ENCODE data around the gene ADAMTS15.

- TF ChIP-seq EZH2 (IDR thresholded peaks at IDR 0.05; ENCODE audit: low read length, missing control alignments), result no peak
- TF ChIP-seq, protein P1, sequence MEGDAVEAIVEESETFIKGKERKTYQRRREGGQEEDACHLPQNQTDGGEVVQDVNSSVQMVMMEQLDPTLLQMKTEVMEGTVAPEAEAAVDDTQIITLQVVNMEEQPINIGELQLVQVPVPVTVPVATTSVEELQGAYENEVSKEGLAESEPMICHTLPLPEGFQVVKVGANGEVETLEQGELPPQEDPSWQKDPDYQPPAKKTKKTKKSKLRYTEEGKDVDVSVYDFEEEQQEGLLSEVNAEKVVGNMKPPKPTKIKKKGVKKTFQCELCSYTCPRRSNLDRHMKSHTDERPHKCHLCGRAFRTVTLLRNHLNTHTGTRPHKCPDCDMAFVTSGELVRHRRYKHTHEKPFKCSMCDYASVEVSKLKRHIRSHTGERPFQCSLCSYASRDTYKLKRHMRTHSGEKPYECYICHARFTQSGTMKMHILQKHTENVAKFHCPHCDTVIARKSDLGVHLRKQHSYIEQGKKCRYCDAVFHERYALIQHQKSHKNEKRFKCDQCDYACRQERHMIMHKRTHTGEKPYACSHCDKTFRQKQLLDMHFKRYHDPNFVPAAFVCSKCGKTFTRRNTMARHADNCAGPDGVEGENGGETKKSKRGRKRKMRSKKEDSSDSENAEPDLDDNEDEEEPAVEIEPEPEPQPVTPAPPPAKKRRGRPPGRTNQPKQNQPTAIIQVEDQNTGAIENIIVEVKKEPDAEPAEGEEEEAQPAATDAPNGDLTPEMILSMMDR (conservative IDR thresholded peaks at IDR 0.05 in 1 of 2, IDR thresholded peaks at IDR 0.05 in 1 of 2; ENCODE audit: low read depth in 1 of 2, low read length in 2 of 2), result no peak
Measured at GRCh38 chr11:130487924-130488815, 39.7 kb downstream of the ADAMTS15 start.
